GM21723 (cell line): ENCODE data around the gene COL11A1.
"Not testable (repeated sequence)": the region's sequence is repeated elsewhere in the genome, so short reads cannot be mapped to it uniquely, and the experiment has no call there.

Source experiments
- ATAC-seq: cut with Tn5 transposase; IDR thresholded peaks from one replicate; pipeline ENCODE4 v1.9.1; 2021; ENCODE audit warnings: mild to moderate bottlenecking, moderate library complexity; ENCODE audit not compliant: unreplicated experiment

Gene COL11A1

GRCh38 chr1:103108376-103109150 lies at the start of gene COL11A1:
Gene COL11A1, minus strand, starts transcription at chr1:103108522. Its CDS starts 344 bp downstream, at chr1:103108178.
- no peak for ATAC-seq

GRCh38 chr1:103156966-103157365 lies 48.6 kb upstream of the COL11A1 start:
- ATAC-seq, result no peak

GRCh38 chr1:103146166-103146565 lies 37.8 kb upstream of the COL11A1 start:
- no peak for ATAC-seq

- no peak for ATAC-seq
These were observed 37.1 kb upstream of the COL11A1 start for GRCh38 chr1:103145449-103145848.

GRCh38 chr1:103144681-103145080 lies 36.4 kb upstream of the COL11A1 start:
- ATAC-seq, result no peak

- no peak for ATAC-seq
These were observed 34.1 kb upstream of the COL11A1 start for GRCh38 chr1:103142461-103142860.

GRCh38 chr1:103129796-103130195 lies 21.5 kb upstream of the COL11A1 start:
- no peak for ATAC-seq

- ATAC-seq, result no peak
These were observed 20.9 kb upstream of the COL11A1 start for GRCh38 chr1:103129255-103129654.

GRCh38 chr1:103128256-103128655 lies 19.9 kb upstream of the COL11A1 start:
- ATAC-seq, result not testable (repeated sequence)

- no peak for ATAC-seq
These were observed 16.9 kb upstream of the COL11A1 start for GRCh38 chr1:103125219-103125618.

GRCh38 chr1:103122983-103123720 lies 14.8 kb upstream of the COL11A1 start:
- ATAC-seq, result no peak

- no peak for ATAC-seq
These were observed 12.7 kb upstream of the COL11A1 start for GRCh38 chr1:103120981-103121380.

- no peak for ATAC-seq
These were observed 4.2 kb upstream of the COL11A1 start for GRCh38 chr1:103112546-103112945.

GRCh38 chr1:103111926-103112325 lies 3.6 kb upstream of the COL11A1 start:
- no peak for ATAC-seq

GRCh38 chr1:103110701-103111100 lies 2.4 kb upstream of the COL11A1 start:
- ATAC-seq, result no peak

GRCh38 chr1:103109311-103109920 lies 1.1 kb upstream of the COL11A1 start:
- ATAC-seq, result no peak

- no peak for ATAC-seq
These were observed 464 bp downstream of the COL11A1 start for GRCh38 chr1:103107741-103108375.

GRCh38 chr1:103106426-103107341 lies 1.6 kb downstream of the COL11A1 start:
- peak; percentile 74 for ATAC-seq

GRCh38 chr1:103101399-103101798 lies 6.9 kb downstream of the COL11A1 start:
- no peak for ATAC-seq

- no peak for ATAC-seq
These were observed 19.1 kb downstream of the COL11A1 start for GRCh38 chr1:103089221-103089620.
